BE2C (cell line): ENCODE measurements around the gene TRDN.

Source experiments
- DNase-seq: peaks from one replicate; pipeline ENCODE4 v3.0.0-alpha.2; 2020
- H3K27me3 ChIP-seq: fragments of 250-450 bp; sonication (Bioruptor Pico); 2 replicates; pipeline ENCODE4 v1.5.1; 2020; ENCODE audit warnings: mild to moderate bottlenecking
- H3K36me3 ChIP-seq: fragments of 250-450 bp; sonication (Bioruptor Pico); 2 replicates; pipeline ENCODE4 v1.5.1; 2020; ENCODE audit warnings: mild to moderate bottlenecking
- H3K4me1 ChIP-seq: fragments of 250-450 bp; sonication (Bioruptor Pico); 2 replicates; pipeline ENCODE4 v1.5.1; 2020
- H3K4me3 ChIP-seq: 2 replicates; pipeline ENCODE4 v1.5.1; 2011; ENCODE audit warnings: low read depth, low read length
- H3K9me3 ChIP-seq: fragments of 250-450 bp; sonication (Bioruptor Pico); 2 replicates; pipeline ENCODE4 v1.5.1; 2020
- CTCF ChIP-seq: IDR thresholded peaks from 2 replicates; pipeline ENCODE4 v1.5.1; 2012; ENCODE audit warnings: mild to moderate bottlenecking, low read depth, low read length

TRDN gene

GRCh38 chr6:123598011-123598410 lies 38.7 kb downstream of the TRDN start:
- Histone ChIP-seq H3K4me1 (no peaks in the 10 kb centered on the region), H3K9me3 (no peaks in the 10 kb centered on the region; the same call in 1 of the 2 replicates), H3K36me3 (no peaks in the 10 kb centered on the region), H3K27me3 (no peaks in the 10 kb centered on the region), H3K4me3 (no peak overlapping the region)
- DNase-seq: no peak
- no peak for TF ChIP-seq CTCF

GRCh38 chr6:123594776-123595175 lies 42.0 kb downstream of the TRDN start:
- H3K9me3 ChIP-seq: no peaks in the 10 kb centered on the region; the same call in 1 of the 2 replicates
- no peaks in the 10 kb centered on the region for H3K27me3 ChIP-seq
- no peak for DNase-seq
- TF ChIP-seq CTCF: no peak
- H3K4me3 ChIP-seq: no peak overlapping the region
- H3K4me1 ChIP-seq: no peaks in the 10 kb centered on the region
- no peaks in the 10 kb centered on the region for H3K36me3 ChIP-seq

GRCh38 chr6:123592426-123592825 lies 44.3 kb downstream of the TRDN start:
- DNase-seq: no peak
- H3K9me3 ChIP-seq: no peaks in the 10 kb centered on the region
- H3K4me3 ChIP-seq: no peak overlapping the region
- no peaks in the 10 kb centered on the region for H3K4me1 ChIP-seq
- no peaks in the 10 kb centered on the region for H3K27me3 ChIP-seq
- no peak for TF ChIP-seq CTCF
- no peaks in the 10 kb centered on the region for H3K36me3 ChIP-seq

- Histone ChIP-seq H3K9me3 (no peaks in the 10 kb centered on the region), H3K36me3 (no peaks in the 10 kb centered on the region), H3K27me3 (no peaks in the 10 kb centered on the region), H3K4me1 (no peaks in the 10 kb centered on the region), H3K4me3 (no peak overlapping the region)
- DNase-seq: no peak
- no peak for TF ChIP-seq CTCF
Measured at GRCh38 chr6:123589973-123590372, 46.8 kb downstream of the TRDN start.

- H3K9me3 ChIP-seq: no peaks in the 10 kb centered on the region
- no peak for TF ChIP-seq CTCF
- no peak overlapping the region for H3K4me3 ChIP-seq
- no peaks in the 10 kb centered on the region for H3K36me3 ChIP-seq
- H3K27me3 ChIP-seq: no peaks in the 10 kb centered on the region
- H3K4me1 ChIP-seq: no peaks in the 10 kb centered on the region
- DNase-seq: no peak
Measured at GRCh38 chr6:123589317-123589716, 47.4 kb downstream of the TRDN start.

- TF ChIP-seq CTCF: no peak
- H3K27me3 ChIP-seq: no peaks in the 10 kb centered on the region
- no peaks in the 10 kb centered on the region for H3K4me1 ChIP-seq
- no peaks in the 10 kb centered on the region for H3K36me3 ChIP-seq
- no peaks in the 10 kb centered on the region for H3K9me3 ChIP-seq
- no peak overlapping the region for H3K4me3 ChIP-seq
- no peak for DNase-seq
Measured at GRCh38 chr6:123588546-123588895, 48.2 kb downstream of the TRDN start.
